HS-27A (cell line): ENCODE measurements around the gene EHHADH.

ENCODE experiments used
- DNase-seq: peaks from one replicate; pipeline ENCODE4 v3.0.0-alpha.2; 2012; ENCODE audit warnings: low read depth, missing footprints

The EHHADH gene

DNA sequence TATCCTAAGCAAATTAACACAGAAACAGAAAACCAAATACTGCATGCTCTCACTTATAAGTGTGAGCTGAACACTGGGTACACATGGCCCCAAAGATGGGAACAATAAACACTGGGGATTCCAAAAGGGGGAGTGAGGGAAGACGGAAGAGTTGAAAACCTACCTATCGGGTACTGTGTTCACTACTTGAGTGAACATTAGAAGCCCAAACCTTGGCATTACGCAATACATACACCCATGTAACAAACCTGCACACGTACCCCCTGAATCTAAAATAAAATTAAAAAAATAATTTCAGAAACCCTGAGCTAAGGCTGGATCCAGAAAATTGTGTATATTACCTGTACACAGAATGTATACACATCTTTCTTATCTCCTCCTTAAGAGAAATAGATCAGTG lies 58.2 kb downstream of the EHHADH start:
- DNase-seq: no peak

DNA sequence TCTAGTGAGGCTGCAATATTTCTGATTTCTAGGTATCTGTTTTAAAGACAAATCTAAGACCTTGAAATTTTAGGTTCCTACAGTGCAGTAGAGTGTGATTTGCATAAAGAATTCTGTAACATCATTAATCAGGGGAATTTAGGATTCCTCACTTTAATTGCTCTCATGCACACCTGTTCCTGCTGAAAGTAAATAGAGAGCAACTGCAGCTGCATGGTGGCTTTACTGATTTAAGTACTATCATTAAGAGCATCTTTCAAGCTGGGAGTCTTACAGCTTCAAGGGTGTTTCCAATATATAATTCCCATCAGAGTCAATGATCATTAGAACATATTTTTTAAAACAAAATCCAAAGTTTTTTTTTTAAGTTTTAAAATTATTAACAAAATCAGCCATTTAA lies 65.0 kb downstream of the EHHADH start:
- DNase-seq: no peak

DNA sequence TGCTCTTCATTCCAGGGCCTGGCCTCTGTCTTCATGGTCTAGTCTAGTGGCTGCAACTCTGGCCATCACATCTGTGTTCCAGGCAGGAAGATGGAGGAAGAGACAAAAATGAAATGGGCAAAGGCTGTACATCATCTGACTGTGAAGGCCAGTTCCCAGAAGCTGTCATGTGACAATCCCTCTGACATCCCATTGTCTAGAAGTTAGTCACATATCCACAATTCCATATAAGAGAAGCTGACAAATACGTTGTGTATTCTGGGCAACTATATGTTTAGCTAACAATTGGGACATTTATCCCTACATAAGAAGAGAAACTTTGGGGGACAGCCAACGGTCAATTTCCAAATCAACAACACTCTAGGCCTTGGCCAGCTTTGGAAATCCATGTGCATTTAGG lies 66.5 kb downstream of the EHHADH start:
- no peak for DNase-seq

- no peak for DNase-seq
Measured at GRCh38 chr3:185176750-185177359, 77.0 kb downstream of the EHHADH start.

- DNase-seq: no peak
Measured at GRCh38 chr3:185175370-185175987, 78.4 kb downstream of the EHHADH start.

DNA sequence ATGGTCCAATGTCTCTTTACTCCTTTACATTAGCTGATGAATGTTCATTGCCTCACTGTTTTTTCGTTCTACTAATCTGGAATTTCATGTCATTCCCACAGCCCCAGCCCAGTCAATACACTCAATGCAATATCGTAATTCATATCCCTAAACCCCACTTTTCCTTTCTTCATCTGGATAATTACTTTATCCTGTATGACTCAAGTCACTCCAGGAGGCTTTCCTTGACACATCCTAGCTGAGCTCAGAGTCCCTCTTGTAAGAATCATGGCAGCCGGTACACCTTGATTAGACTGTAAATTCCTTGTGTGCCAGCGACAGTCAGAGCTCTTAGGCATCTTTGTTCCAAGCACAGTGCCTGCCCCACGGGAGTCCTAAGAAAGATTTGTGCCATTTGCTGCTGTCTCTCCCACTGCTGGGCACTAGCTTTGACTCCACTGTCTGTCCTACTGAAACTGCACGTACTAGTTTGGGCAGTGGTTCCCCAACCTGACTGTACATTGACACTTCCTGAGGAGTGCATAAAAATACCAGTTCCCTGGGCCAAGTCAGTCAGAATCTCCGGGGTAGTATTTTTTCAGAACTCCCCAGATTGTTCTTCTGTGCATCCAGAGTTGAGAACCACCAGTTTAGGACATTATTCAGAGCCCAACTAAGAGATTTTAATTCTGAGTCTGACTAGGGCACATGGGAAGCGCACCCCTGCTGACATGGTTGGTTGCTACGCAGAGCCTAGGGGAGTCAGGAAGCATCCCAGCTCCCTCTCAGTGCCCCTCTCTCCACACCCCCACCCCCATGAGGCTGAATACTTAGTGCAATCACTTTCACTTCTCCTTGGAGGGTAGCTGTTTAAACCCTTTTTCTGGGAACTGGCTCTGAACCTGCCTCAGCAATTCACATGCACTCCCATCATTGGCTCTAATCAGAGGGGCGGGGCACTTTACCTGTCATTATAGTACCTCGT lies 81.5 kb downstream of the EHHADH start:
- no peak for DNase-seq

DNA sequence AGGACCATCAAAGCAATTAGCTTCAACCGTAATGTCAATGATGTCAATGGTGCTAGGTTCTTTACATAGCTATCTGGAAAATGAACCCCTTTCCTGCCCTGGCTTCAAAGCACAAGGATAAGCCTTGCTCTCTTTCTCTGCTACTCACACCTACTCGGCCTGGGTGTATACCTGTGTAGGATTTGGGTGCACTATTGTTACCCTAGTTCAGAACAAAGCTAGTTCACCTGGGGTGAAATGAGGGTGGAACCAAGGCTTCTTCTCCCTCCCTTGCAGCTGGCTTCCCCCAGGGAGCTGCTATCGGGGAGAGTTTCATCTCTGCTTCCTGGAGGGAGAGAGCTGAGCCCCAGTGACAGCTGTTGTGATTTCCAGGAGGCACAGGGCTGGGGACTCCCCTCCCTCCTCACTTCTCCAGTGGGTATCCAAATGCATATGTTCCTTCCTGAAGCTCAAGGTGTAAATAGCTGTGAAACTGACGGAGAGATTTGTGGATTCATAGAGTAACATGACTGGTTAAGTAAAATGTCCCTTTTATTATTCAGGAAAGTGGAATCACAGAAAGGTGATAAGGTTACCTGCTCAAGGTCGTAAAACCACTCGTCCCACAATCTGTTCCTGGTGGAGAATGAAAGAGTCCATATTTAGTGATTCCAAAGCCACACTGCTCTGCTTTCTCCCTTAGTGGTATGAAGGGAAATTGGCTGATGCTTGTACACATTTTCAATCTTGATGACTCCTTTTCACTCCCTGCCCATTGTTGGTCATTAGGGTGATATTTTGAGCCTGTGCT lies 89.2 kb downstream of the EHHADH start:
- no peak for DNase-seq

DNA sequence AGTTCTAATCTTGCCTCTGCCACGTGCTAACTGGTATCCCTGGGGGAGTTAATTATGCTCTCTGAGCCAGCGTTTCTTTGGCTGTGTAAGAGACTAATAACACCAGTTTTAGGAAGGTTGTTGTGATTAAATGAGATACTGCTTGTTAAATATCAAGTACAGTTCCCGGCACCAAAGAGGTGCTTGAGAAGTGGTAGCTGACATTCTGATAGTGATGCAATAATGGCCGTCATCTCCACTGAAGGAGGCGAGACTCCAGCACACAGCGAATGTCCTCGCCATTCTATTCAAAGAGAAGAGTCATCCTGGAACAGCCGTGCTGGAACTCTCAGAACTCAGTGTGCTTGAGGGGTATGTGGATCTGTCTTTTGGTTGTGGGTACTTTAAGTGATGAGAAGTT lies 91.2 kb downstream of the EHHADH start:
- DNase-seq: no peak

GRCh38 chr3:185161761-185162160 lies 92.1 kb downstream of the EHHADH start:
- no peak for DNase-seq

DNA sequence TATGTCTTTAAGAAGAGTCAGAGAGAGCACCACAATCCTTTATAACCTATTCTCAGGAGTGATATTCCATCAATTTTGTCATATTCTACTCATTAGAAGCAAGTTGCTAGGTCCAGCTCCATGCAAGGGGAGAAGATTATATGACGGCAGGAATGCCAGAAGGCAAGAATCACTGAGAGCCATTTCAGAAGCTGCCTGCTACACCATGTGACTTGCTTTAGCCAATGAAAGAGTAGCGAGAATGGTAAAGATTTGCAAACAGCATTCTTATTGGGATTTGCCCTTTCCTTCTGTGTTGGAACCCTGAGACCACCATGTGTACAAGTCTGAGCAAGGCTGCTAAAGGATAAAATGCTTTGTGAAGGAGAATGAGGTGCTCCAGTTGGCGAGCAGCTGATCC lies 96.5 kb downstream of the EHHADH start:
- no peak for DNase-seq

- DNase-seq: no peak
Measured at GRCh38 chr3:185155678-185156077, 98.2 kb downstream of the EHHADH start.

- no peak for DNase-seq
Measured at GRCh38 chr3:185153861-185154629, 99.8 kb downstream of the EHHADH start.

- DNase-seq: no peak
Measured at GRCh38 chr3:185153171-185153771, 100.6 kb downstream of the EHHADH start.

DNA sequence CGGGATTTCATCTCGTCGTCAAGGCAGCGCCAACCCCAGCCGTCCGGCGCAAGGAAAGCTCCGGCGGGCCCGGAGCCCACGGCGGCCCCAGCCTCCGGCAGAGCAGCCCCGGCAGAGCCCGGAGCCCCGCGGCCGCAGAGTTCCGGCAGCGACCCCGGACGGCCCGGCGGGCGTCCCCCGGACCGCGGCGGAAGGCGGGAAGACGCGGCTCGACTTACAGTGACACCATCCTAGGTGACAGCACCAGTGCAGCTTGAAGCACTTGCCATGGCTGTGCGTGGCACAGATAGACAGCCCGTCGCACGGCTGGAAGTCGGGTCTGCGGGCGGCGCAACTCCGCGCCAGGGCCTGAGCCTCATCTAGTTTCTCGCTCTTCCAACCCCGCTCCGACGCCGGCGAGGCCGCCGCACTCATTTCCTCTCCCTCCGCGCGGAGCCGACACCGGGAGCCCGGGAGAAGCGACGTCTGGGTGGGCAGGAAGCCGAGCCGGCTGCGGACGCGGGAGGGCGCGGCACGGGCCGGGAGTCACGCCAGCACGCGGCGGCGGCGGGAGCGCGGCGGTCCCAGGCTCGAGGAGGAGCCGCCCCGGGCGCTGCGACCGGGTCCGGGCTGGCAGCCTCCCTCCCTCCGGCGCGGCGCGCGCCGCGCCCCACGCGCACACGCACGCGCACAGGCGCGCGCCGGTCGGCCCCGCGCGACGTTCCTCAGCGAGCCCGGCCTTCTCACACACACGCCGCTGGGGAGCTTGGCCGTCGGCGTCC lies 101.3 kb downstream of the EHHADH start, which contains the start of gene C3orf70:
Gene C3orf70 (minus strand): TSS at position 651 of the 761 bp plus-strand sequence. CDS start 237 bp downstream, at position 414.
- no peak for DNase-seq

GRCh38 chr3:185151964-185152409 lies 101.9 kb downstream of the EHHADH start:
- no peak for DNase-seq

DNA sequence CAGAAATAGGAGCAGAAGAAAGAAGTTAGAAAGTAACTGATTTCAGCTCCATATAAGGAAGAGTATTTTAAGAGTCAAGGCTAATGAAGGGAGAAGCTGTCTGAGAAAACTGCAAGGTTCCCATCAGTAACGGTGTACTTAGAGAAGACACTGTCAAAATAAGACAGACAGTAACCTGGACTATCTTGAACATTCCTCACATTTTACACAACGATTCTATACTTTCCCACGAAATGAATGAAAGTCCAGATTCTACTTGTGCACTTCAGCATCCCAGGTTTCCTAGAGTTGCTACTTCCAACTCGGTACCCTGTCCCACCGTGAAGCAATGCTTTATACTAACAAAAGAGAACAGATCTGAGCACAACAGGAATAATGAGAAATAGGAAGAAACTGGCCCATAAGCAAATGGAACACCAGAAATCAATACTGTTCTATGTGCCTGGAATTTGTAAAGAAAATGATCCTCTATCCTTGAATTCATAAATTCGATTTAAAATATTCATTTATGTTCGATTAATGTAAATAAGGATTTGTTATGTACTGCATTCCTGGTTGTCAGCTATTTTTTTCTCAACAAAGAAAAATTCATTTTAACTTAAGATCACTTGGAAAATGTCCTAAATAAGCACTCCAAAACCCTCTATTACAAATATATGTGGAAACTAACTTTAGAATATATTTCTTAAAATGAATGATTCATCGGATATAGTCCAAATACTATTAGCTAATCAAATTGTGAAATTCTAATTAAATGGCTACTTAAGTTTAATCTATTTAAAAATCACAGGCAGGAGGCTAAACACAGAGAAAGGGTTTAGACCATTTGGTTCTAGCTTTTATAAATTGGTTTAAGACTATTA lies 102.5 kb downstream of the EHHADH start:
- DNase-seq: no peak

DNA sequence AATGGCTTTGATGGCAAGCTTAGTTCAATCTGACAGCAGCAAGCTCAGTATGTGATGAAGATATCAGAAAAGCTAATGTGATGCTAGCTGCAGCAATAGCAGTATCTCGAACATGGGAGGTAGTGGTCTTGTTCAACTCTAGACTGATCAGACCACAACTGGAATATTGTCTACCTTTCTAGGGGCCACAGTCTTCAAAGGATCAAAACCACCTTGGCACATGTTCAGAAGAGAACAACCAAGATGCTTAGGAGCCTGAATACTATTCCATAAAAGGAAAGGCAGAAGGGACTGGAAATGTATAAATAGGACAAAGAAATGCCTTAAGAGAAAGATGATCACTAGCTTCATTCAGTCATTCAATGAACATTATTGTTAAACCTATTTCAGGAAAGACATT lies 103.3 kb downstream of the EHHADH start:
- no peak for DNase-seq

GRCh38 chr3:185149591-185149990 lies 104.3 kb downstream of the EHHADH start:
- no peak for DNase-seq

DNA sequence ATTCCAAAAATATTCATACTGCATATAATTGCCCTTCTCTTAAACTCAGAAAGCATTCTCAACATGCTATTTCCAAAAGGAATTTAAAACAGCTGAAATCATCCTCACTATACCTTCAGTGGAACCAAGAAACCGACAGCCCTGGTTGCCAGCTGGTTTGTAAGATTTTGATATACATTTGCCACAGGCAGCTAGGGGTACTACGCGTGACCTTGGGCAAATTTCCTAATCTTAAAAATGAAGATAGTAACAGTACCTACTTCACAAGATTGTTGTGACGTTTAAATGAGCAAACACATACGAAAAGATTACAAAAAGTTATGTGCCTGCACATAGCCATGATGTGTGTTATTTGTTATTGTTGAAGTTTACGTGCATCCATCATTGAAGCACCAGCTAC lies 108.3 kb downstream of the EHHADH start:
- DNase-seq: no peak
